OCI-LY3 (cell line): ENCODE results near the gene MYRF.

Experiments
- H2AFZ ChIP-seq: fragments of 200-600, 300-600 bp; shearing (Covaris generic); 2 replicates; pipeline ENCODE4 v1.6.0; 2014; ENCODE audit warnings: antibody characterized with exemption, low read depth, low read length
- H3K27ac ChIP-seq: fragments of 200-600, 300-600 bp; sonication (generic); 2 replicates; pipeline ENCODE4 v1.5.1; 2014; ENCODE audit warnings: mild to moderate bottlenecking, low read length, moderate library complexity, mixed read lengths
- H3K27me3 ChIP-seq: fragments of 200-600, 300-600 bp; sonication (generic); 2 replicates; pipeline ENCODE4 v1.6.1; 2014; ENCODE audit warnings: low read depth, low read length, mixed read lengths
- H3K36me3 ChIP-seq: fragments of 200-600, 300-600 bp; sonication (generic); replicated peaks from 2 replicates; pipeline ENCODE3; 2014; ENCODE audit warnings: low read depth, low read length, mixed read lengths
- H3K4me1 ChIP-seq: fragments of 300-600, 200-600 bp; sonication (generic); 2 replicates; pipeline ENCODE4 v1.6.1; 2014; ENCODE audit warnings: low read length, mixed read lengths
- H3K4me2 ChIP-seq: fragments of 200-600, 300-600 bp; sonication (generic); 2 replicates; pipeline ENCODE4 v1.6.1; 2014; ENCODE audit warnings: low read length, mixed read lengths
- H3K4me3 ChIP-seq: fragments of 300-600, 200-600 bp; sonication (generic); 2 replicates; pipeline ENCODE4 v1.5.1; 2014; ENCODE audit warnings: antibody characterized with exemption, mild to moderate bottlenecking, low read length, moderate library complexity
- H3K79me2 ChIP-seq: fragments of 300-600, 200-600 bp; shearing (Covaris generic); 2 replicates; pipeline ENCODE4 v1.6.1; 2014; ENCODE audit warnings: mild to moderate bottlenecking, low read length, mixed read lengths
- H3K9ac ChIP-seq: fragments of 300-600, 200-600 bp; shearing (Covaris generic); 2 replicates; pipeline ENCODE4 v1.6.0; 2014; ENCODE audit warnings: mild to moderate bottlenecking, low read length, moderate library complexity
- H3K9me3 ChIP-seq: fragments of 200-600, 300-600 bp; shearing (Covaris generic); 2 replicates; pipeline ENCODE4 v1.6.1; 2014; ENCODE audit warnings: low read length, mixed read lengths; ENCODE audit not compliant: insufficient read depth
- H4K20me1 ChIP-seq: fragments of 200-600, 300-600 bp; sonication (generic); 2 replicates; pipeline ENCODE4 v1.6.1; 2016; ENCODE audit warnings: low read length, mixed read lengths; ENCODE audit not compliant: insufficient read depth
- CTCF ChIP-seq: fragments of 200-600, 300-600 bp; sonication (generic); IDR thresholded peaks from 2 replicates; pipeline ENCODE4 v1.5.1; 2014; ENCODE audit warnings: antibody characterized with exemption, low read length, low read depth
- EZH2phosphoT487 ChIP-seq: fragments of 200-600 bp; shearing (Covaris generic); IDR thresholded peaks from 2 replicates; pipeline ENCODE4 v1.6.1; 2018; ENCODE audit warnings: antibody characterized with exemption, mixed run types, low read depth

Gene MYRF

GRCh38 chr11:61746442-61747191, 5.8 kb upstream of the MYRF start:
- H3K9ac ChIP-seq = no peak overlapping the region
- H3K4me2 ChIP-seq = no peak overlapping the region
- no peaks in the 10 kb centered on the region; the same call in 1 of the 2 replicates for H3K27me3 ChIP-seq

GRCh38 chr11:61747192-61747966, 5.1 kb upstream of the MYRF start:
- Histone ChIP-seq H3K4me2 (peak overlapping the region; percentile 53), H3K4me1 (no peaks in the 10 kb centered on the region), H3K4me3 (0 out of 2 replicates have a peak overlapping the region, but pooled peaks have one; percentile 28), H3K9me3 (no peaks in the 10 kb centered on the region), H3K36me3 (no peaks in the 10 kb centered on the region), H4K20me1 (no peaks in the 10 kb centered on the region), H2AFZ (peak overlapping the region; percentile 74; the same call in 1 of the 2 replicates), H3K9ac (no peak overlapping the region), H3K27ac (no peak overlapping the region), H3K27me3 (no peaks in the 10 kb centered on the region; the same call in 1 of the 2 replicates), H3K79me2 (no peaks in the 10 kb centered on the region)
- TF ChIP-seq CTCF = peak; percentile 96
- TF ChIP-seq EZH2phosphoT487 = no peak

More at GRCh38 chr11:61746442-61747191, 5.8 kb upstream of the MYRF start:
- Histone ChIP-seq H3K4me1 (no peaks in the 10 kb centered on the region), H3K36me3 (no peaks in the 10 kb centered on the region), H3K9me3 (no peaks in the 10 kb centered on the region), H4K20me1 (no peaks in the 10 kb centered on the region), H3K27ac (no peak overlapping the region), H3K79me2 (no peaks in the 10 kb centered on the region), H2AFZ (no peak overlapping the region), H3K4me3 (no peak overlapping the region)
- TF ChIP-seq CTCF (no peak), EZH2phosphoT487 (no peak)

GRCh38 chr11:61747967-61748285, 4.5 kb upstream of the MYRF start:
- Histone ChIP-seq H3K4me2 (peak overlapping the region; percentile 53), H3K79me2 (no peaks in the 10 kb centered on the region), H4K20me1 (no peaks in the 10 kb centered on the region), H3K9me3 (no peaks in the 10 kb centered on the region), H2AFZ (peak overlapping the region; percentile 74; the same call in 1 of the 2 replicates), H3K9ac (no peak overlapping the region), H3K27ac (no peak overlapping the region), H3K4me3 (0 out of 2 replicates have a peak overlapping the region, but pooled peaks have one; percentile 28), H3K4me1 (no peaks in the 10 kb centered on the region), H3K36me3 (no peaks in the 10 kb centered on the region), H3K27me3 (no peaks in the 10 kb centered on the region; the same call in 1 of the 2 replicates)
- TF ChIP-seq EZH2phosphoT487 = no peak
- TF ChIP-seq CTCF = peak; percentile 29; the same call in 1 of the 2 replicates

- Histone ChIP-seq H3K4me2 (no peak overlapping the region), H3K79me2 (no peaks in the 10 kb centered on the region), H2AFZ (no peak overlapping the region), H3K9ac (no peak overlapping the region), H3K4me1 (no peaks in the 10 kb centered on the region), H3K27ac (no peak overlapping the region), H3K4me3 (no peak overlapping the region), H3K9me3 (no peaks in the 10 kb centered on the region), H3K27me3 (no peaks in the 10 kb centered on the region; the same call in 1 of the 2 replicates), H3K36me3 (no peaks in the 10 kb centered on the region), H4K20me1 (no peaks in the 10 kb centered on the region)
- TF ChIP-seq CTCF (no peak), EZH2phosphoT487 (no peak)
Measured at GRCh38 chr11:61749591-61750217, 2.7 kb upstream of the MYRF start.
